Hepatocyte (in vitro differentiated cells): Measurements from ENCODE around the gene SLC26A1.

Experiments
- CTCF ChIP-seq: fragments of 200-600 bp; sonication (generic); IDR thresholded peaks from 2 replicates; pipeline ENCODE4 v1.5.1; 2016; ENCODE audit warnings: antibody characterized with exemption, mild to moderate bottlenecking; ENCODE audit not compliant: poor library complexity
- EZH2 ChIP-seq: fragments of 200-600 bp; sonication (generic); IDR thresholded peaks from 2 replicates; pipeline ENCODE4 v1.6.1; 2016; ENCODE audit warnings: antibody characterized with exemption, mild to moderate bottlenecking, borderline replicate concordance

GRCh38 chr4:972651-973424 is 20.4 kb downstream of the SLC26A1 start:
- no peak for TF ChIP-seq CTCF
- no peak for TF ChIP-seq EZH2
